GM10266 (cell line): Measurements from ENCODE around the gene CDKN2B-AS1.

Experiments used
- DNase-seq: peaks from one replicate; pipeline ENCODE4 v3.0.0; 2012; ENCODE audit errors: extremely low spot score
- TF ChIP-seq, protein P1 (sequence below): IDR thresholded peaks from 2 replicates; pipeline ENCODE4 v1.5.1; 2012; ENCODE audit warnings: mild to moderate bottlenecking, low read depth; ENCODE audit not compliant: control insufficient read depth, insufficient read depth; ENCODE audit errors: missing control alignments

The CDKN2B-AS1 gene

DNA sequence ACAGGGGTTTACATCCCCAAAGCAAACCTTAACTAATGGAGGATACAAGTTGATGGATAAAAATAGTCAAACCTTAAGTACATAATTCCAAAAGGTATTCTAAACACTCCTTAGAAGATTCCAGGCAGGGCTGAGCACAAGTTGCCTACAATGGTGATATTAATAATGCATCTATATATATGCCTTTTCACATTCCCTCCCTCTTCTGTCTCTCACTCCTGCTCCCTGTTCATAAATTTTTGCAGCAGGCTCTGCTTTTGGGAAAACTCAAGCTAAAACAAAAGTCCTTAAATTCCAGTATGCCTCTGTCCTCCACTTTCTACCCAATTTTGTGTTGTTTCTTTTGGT is 153.9 kb downstream of the CDKN2B-AS1 start:
- no peak for DNase-seq
- TF ChIP-seq, protein P1, sequence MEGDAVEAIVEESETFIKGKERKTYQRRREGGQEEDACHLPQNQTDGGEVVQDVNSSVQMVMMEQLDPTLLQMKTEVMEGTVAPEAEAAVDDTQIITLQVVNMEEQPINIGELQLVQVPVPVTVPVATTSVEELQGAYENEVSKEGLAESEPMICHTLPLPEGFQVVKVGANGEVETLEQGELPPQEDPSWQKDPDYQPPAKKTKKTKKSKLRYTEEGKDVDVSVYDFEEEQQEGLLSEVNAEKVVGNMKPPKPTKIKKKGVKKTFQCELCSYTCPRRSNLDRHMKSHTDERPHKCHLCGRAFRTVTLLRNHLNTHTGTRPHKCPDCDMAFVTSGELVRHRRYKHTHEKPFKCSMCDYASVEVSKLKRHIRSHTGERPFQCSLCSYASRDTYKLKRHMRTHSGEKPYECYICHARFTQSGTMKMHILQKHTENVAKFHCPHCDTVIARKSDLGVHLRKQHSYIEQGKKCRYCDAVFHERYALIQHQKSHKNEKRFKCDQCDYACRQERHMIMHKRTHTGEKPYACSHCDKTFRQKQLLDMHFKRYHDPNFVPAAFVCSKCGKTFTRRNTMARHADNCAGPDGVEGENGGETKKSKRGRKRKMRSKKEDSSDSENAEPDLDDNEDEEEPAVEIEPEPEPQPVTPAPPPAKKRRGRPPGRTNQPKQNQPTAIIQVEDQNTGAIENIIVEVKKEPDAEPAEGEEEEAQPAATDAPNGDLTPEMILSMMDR, result no peak

DNA sequence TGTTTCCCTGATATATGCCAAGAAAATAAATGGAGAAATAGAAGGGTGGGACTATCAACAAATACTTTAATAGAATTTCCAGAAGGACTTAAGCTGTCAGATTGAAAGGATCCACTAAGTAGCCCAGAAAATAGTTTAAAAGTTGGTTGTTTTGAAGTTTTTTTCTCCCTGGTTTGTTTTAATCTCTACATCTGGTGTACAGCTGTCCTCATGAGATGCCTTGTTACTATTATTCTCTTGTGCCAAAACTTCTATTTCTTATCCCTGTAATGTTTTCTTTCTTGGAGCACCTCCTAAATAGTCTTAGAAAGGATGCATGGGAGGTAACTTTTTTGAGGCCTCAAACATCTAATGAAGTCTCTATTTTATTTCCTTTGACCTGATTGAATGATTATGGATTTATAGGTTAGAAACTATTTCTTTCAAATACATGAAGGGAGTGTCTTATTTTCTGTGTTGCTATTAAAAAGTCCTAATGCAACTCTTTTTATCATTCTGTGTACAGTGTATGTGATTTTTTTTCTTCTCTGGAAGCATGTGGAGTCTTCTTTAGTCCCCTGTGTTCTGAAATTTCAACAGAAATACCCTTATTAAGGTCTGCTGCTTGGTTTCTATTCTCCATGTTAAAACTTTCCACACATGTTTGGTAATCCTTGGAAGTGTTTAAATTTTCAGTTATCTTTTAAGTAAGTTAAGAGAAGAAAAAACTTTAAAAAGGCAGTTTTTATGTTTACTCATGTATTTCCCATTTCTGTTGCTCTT is 154.5 kb downstream of the CDKN2B-AS1 start:
- DNase-seq, result no peak
- TF ChIP-seq, protein P1, result no peak

DNA sequence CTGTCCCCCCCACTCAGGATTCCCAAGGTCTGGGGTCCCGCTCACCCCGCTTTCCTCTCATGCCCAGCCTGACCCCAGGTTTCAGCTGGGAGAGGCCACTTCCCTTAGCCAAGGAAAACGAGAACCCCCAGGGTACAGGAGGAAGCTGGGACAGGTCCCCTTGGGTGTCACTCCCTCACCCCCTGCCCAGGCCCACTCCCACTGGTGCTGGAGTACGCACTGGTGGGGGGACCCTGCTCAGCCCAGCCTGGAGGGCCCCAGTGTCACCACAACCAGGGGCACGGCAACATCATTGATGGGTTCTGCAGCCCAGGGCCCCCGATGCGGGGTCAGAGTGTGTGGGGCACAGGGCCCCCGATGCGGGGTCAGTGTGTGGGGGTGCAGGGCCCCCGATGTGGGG is 159.5 kb downstream of the CDKN2B-AS1 start:
- DNase-seq, result no peak
- TF ChIP-seq, protein P1, result no peak

DNA sequence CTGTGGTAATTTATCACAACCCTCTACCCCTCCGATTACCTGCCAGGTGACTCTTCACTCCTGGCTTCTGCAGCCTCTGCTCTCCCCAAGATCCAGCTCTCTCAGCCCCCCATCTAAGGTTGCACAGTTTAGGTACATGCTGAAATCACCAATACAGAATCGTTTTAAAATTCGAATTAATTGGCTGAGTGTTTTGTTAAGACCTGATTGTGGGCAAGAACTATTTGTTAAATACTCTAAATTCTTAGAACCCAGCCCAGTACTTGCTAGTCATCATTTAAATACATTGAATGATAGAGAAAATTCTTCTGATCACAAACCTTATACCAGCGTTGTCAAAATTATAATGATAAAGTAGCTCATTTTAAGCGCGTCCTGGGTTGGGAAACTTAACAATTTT is 162.0 kb downstream of the CDKN2B-AS1 start:
- no peak for DNase-seq
- TF ChIP-seq, protein P1, result no peak

DNA sequence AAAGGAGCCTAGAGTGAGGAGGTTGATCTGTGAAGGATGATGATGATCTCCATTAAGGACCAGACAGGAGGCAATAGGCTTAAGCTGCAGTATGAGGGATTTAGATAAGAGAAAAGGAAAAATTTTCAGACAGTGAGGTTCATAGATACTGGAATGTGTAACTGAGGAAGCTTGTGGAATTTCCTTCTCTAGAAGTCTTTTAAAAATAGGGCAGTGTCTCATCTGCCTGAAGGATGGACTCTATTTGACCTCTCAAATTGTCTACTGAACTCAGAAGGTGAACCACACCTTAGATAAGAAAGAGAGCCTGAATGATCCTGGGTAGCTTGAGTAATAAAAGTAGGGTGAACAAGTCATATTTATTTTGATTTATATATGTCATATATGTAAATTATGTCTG is 162.7 kb downstream of the CDKN2B-AS1 start:
- DNase-seq, result no peak
- TF ChIP-seq, protein P1, result no peak

DNA sequence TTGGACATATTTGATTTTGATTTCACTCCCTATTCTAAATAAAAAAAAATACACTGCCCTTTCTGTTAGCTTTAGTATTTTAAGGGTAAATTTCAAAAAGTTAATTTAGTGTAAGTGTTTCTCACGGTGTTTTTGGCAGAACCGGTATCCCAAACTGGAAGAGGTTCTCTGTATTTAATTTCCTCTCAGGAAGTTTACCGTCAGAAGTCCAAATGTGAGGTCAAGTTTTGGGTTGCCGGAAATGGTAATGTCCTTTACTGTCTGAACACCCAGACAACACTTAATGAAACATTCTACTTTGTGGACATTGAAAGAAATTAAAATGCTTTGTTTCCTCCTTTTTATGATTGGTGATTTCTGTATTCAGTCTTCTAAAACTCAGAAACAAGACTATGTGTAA is 163.2 kb downstream of the CDKN2B-AS1 start:
- TF ChIP-seq, protein P1, result no peak
- DNase-seq, result no peak

DNA sequence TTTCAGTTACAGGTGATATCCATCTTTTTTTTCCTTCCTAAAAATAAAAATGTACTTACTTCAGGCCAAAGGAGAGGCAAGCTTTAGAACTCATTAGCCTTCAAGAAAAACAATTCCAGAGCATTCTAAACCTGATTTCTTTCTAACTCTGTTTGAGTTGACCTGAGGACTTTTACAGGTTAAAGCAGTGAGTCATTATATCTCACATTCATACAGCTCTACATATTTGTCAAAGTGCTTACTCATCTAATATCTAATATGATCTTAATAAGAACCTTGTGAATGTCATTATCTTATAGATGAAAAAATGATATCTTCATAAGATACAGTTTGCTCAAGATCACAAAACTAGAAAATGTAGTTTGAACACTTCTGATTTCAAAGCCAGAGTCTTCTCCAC is 163.7 kb downstream of the CDKN2B-AS1 start:
- TF ChIP-seq, protein P1, result no peak
- no peak for DNase-seq
